Measurements from ENCODE around the gene KRTAP4-4.
"Not testable (repeated sequence)": the region's sequence is repeated elsewhere in the genome, so short reads cannot be mapped to it uniquely, and the experiment has no call there.

KRTAP4-4 gene

DNA sequence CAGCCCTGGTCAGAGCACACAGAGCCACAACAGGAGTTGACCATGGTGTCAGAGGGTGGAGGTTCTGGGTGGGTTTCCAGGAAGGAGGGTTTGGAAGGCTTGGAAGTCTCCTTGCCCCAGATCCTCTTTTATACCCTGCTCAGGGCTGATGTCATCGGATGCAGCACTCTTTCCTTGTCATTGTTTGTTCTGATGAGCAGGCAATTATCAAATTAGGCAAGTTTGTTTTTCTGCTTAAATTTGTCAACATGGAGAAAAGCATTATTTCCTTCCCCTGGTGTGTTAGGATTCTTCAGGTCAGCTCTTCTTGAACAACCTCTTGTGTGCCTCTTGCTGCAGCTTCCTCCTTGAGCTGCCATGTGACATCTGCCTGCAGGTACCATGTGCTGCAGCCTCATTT, at the start of gene KRTAP4-4:
KRTAP4-4 (minus strand) TSS at position 101 of the 400 bp plus-strand sequence; CDS start at position 44, 57 bp downstream.
- no peak for DNase-seq

DNA sequence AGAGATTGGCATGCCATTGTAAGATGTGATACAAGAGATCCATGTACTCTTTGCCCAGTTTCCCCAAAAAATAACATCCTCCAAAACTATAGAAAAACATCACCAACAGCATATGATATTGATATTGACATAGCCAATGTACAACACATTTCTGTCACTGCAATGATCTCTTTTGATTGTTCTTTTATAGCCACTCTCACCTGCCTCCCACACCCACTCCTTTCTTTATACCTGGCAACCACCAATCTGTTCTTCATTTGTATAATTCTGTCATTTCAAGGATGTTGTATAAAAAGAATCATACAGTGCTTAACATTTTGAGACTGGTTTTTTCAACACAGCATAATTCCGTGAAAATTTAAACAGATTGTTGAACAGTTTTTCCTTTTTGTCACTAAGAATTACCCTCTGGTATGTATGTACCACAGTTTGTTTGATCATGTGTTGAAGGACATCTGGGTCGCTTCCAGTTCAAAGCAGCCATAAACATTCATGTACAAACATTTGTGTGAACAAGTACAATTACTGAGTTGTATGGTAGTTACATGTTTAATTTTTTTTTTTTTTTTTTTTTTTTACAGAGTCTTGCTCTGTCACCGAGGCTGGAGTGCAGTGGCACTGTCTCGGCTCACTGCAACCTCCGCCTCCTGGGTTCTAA, 39.0 kb upstream of the KRTAP4-4 start:
- DNase-seq = no peak

DNA sequence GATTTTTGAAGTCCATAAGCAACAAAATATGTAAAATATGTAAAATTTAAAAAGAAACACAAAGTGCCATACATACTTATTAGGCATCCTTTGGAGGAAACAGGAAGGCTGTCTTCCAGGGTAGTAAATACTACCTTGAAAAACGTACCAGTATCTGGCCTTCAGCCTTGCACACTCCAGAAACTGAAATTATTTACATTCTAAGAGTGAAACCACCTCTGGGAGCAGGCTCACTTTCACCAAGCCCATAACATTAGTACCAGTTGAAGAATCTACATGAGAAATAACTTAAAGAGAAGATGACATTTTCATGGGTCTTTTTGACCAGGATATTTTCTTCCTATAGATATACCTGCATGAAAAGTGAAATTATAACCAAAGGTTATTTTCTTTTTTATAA, 35.5 kb upstream of the KRTAP4-4 start:
- DNase-seq = no peak

DNA sequence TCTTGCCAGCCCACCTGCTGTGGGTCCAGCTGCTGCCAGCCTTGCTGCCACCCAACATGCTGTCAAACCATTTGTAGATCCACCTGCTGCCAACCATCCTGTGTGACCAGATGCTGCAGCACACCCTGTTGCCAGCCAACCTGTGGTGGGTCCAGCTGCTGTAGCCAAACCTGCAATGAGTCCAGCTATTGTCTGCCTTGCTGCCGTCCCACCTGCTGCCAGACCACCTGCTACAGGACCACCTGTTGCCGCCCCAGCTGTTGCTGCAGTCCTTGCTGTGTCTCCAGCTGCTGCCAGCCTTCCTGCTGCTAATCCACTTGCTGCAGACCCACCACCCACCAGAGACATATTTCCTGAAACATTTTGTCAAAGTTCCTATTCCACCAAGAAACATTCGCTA, 29.8 kb upstream of the KRTAP4-4 start:
- no peak for DNase-seq

DNA sequence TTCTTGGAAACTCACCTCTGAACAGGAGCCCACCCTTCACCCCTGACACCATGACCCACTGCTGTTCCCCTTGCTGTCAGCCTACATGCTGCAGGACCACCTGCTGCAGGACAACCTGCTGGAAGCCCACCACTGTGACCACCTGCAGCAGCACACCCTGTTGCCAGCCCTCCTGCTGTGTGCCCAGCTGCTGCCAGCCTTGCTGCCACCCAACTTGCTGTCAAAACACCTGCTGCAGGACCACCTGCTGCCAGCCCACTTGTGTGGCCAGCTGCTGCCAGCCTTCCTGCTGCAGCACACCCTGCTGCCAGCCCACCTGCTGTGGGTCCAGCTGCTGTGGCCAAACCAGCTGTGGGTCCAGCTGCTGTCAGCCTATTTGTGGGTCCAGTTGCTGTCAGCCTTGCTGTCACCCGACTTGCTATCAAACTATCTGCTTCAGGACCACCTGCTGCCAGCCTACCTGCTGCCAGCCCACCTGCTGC, 29.3 kb upstream of the KRTAP4-4 start, which contains the start of gene KRTAP9-1:
KRTAP9-1 (plus strand) TSS at position 51 of the 482 bp plus-strand sequence; CDS start at position 51, 0 bp downstream.
- DNase-seq = not testable (repeated sequence)

DNA sequence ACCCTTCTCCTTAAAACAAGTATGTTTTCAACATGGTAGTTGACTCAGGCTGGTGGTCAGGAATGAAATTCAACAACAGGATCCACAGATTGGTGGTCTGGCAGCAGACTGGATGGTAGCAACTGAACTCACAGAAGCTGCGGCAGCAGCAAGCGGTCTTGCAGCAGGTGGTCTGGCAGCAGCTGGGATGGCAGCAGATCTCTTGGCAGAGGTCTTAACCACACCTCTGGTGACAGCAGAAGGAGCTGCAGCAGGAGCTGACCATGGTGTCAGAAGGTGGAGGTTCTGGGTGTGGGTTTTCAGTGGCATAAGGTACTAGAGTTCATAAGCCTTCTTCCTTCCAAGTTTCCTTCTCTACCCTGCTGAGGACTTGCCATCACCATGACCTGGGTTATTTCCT, 26.3 kb upstream of the KRTAP4-4 start:
- no peak for DNase-seq

GRCh38 chr17:41185001-41185400, 24.5 kb upstream of the KRTAP4-4 start:
- no peak for DNase-seq

- no peak for DNase-seq
Observed at GRCh38 chr17:41184480-41184961, 24.0 kb upstream of the KRTAP4-4 start, which contains the start of gene KRTAP4-1. KRTAP4-1 (minus strand) TSS chr17:41184911; CDS start chr17:41184854, 57 bp downstream.

- no peak for DNase-seq
Observed at GRCh38 chr17:41178843-41179616, 18.5 kb upstream of the KRTAP4-4 start.

DNA sequence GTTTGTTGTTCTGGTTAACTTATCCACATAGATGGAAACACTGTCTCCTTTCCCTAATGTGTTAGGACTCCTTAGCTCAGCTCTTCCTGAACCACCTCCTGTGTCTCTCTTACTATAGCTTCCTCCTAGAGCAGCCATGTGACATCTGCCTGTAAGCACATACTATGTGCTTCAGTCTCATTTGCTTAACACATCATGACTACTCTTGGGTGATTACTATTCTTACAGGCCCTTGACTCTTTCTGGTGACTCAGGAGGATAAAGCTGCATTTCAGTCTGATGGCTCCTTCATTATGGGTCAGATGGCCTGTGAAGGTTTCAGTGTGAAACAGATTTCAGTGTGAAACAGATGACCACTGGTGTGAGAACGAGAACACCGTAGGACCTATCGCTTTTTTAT, 17.8 kb upstream of the KRTAP4-4 start:
- no peak for DNase-seq

- no peak for DNase-seq
Observed at GRCh38 chr17:41177727-41178271, 17.3 kb upstream of the KRTAP4-4 start, which contains the start of gene KRTAP4-2. KRTAP4-2 (minus strand) TSS chr17:41178221; CDS start chr17:41178164, 57 bp downstream.

GRCh38 chr17:41176744-41177387, 16.3 kb upstream of the KRTAP4-4 start:
- no peak for DNase-seq

DNA sequence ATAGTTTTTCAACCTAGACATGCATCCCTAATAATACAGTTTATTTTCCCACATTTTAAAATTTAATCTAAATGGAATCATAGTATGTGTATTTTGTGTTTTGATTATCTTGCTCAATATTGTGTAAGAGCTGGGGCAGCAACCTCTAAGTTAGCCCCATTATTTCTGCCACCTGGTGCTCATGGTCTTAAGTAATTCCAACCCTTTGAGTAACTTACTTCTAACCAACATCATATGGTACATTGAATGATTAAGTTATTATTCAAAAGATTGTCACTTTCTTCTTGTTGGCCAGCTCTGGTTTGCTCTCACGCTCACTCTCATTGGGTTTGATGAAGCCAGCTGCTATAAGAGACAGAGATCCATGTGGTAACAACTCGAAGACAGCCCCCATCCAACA, 11.3 kb upstream of the KRTAP4-4 start:
- no peak for DNase-seq

GRCh38 chr17:41168121-41168520, 7.6 kb upstream of the KRTAP4-4 start, which contains the start of gene KRTAP4-3:
KRTAP4-3 (minus strand) TSS chr17:41168221; CDS start chr17:41168172, 49 bp downstream.
- DNase-seq = no peak

DNA sequence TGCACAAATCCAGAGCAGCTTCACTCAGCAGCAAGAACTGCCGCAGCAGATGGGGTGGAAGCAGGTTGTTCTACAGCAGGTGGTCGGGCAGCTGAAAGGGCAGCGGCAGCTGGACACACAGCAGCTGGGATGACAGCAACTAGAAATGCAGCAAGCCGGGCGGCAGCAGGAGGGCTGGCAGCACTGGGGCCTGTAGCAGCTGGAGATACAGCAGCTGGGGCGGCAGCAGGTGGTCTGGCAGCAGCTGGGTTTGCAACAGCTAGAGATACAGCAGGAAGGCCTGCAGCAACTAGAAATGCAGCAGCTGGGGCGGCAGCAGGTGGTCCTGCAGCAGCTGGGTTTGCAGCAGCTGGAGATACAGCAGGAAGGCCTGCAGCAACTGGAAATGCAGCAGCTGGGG, 7.0 kb upstream of the KRTAP4-4 start:
- no peak for DNase-seq

GRCh38 chr17:41163828-41164227, 3.3 kb upstream of the KRTAP4-4 start:
- DNase-seq = no peak

- DNase-seq = not testable (repeated sequence)
Observed at GRCh38 chr17:41160190-41160589, 358 bp downstream of the KRTAP4-4 start.

DNA sequence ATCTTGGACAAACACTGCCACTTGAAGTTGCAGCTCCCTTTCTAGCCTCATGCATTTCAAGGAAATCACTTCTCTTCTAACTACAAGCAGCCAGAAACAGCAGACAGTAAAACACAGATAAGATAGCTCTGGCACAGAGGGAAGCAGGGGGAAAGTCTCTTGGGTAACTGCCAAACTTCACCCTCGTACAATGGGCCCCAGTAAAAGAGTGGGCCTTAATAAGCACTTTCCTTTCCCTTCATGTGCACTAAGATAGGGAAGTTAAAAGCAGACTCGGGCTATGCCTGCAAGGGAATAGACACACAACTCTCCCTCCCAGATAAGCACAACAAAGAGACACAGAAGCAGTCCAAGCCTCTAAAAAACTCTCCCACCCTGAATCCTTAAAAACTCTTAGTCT, 6.7 kb downstream of the KRTAP4-4 start:
- DNase-seq = peak; percentile 2 to 5

GRCh38 chr17:41151525-41151924, 9.0 kb downstream of the KRTAP4-4 start:
- no peak for DNase-seq

- no peak for DNase-seq
Observed at GRCh38 chr17:41150026-41150425, 10.5 kb downstream of the KRTAP4-4 start.

GRCh38 chr17:41149652-41149985, 10.9 kb downstream of the KRTAP4-4 start, which contains the start of gene KRTAP4-5:
KRTAP4-5 (minus strand) TSS chr17:41149825; CDS start chr17:41149767, 58 bp downstream.
- DNase-seq = no peak

- DNase-seq = not testable (repeated sequence)
Observed at GRCh38 chr17:41148971-41149651, 11.4 kb downstream of the KRTAP4-4 start.

All from hippocampal formation (tissue), 2 donors.